ENCODE results near the gene DDAH2. TPM values are rescaled to one million over a fixed set of nuclear protein-coding genes. Genes with fewer than 3 reads are reported as not detected.
A peak's percentile ranks its signal among the peaks of the same experiment; 100 is the strongest.

Gene DDAH2
- polyA plus RNA-seq, 3 donors from 2014 or later = 58.5 to 112 (median 74.9) TPM

DNA sequence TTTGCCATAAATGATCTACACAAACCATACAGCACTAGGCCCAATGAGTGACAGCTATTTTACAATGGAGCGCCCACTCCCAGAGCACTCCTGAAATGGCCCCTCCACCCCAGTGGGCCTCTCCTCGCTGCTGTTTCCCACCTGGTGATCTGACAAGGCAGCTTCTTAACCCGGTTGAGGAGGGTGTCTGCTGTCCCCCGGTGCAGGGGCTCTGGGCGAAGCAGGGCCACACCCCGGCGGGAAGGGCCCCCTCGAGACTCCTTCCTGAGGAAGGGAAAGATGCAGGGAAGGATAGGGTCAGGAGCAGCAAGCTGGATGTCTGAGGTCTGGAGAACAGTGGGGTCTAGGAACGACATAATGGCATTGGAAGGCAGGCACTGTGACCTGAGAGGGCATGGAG, 36.2 kb downstream of the DDAH2 start:
- Mint-ChIP-seq H3K36me3 (peaks cover 6 to 32% (median 18%) of the 10 kb centered on the region in 3 donors), H3K27me3 (ENCODE audit: low read depth in 3 of 3) (peaks cover 0 to 2% (median 0%) of the 10 kb centered on the region in 3 donors), H3K4me3 (no peak overlapping the region), H3K4me1 (peaks cover 4 to 11% of the 10 kb centered on the region in 2 donors), H3K27ac (no peak overlapping the region), H3K9me3 (no peaks in the 10 kb centered on the region)
- DNase-seq = no peak

DNA sequence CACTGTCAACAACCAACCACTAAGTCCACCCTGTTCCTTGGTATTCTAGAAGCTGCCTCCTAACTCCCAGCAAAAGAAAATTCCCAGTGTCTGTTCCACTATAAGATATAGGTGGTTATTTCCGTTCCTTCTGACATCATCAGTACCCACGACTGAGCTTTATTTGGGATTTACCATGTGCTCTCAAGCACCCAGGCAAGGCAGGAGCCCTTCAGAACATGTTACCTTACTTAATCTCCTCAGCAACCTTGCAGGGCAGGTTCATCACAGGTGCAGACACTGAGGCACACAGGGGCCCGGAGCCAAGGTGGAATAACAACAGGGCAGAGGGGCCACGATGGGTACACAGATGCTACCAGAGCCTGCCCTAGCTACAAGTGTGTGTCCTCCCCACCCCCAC, 36.7 kb downstream of the DDAH2 start:
- Mint-ChIP-seq H3K36me3 (peaks cover 8 to 36% (median 17%) of the 10 kb centered on the region in 3 donors), H3K27me3 (ENCODE audit: low read depth in 3 of 3) (peaks cover 0 to 2% (median 0%) of the 10 kb centered on the region in 3 donors), H3K27ac (no peak overlapping the region), H3K9me3 (no peaks in the 10 kb centered on the region), H3K4me3 (no peak overlapping the region), H3K4me1 (peaks cover 0 to 6% of the 10 kb centered on the region in 2 donors)
- DNase-seq = no peak

DNA sequence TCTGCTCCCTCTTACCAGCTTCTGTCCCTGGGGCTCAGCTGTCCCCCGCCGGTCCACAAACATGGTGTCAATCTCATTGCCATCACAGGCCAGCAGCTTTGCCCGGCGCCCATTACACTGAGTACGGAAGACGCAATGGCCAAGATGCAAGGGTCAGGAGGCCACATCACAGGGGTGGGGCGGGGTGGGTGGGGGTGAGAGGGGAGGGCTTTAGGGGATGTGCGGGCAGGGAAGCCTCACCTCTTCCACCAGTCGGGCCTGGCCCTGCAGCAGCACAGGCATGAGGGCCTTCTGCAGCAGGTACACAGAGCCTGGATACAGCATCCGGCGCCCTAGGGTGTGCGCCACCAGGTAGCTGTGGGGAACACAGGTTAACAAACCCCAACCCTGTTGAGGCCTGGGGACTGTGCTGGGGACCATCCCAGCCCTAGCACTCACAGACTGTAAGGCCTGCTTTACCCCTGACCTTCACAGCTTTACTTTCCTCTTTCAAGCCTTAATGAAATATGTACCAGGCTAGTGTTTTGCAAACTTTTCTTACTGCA, 37.5 kb downstream of the DDAH2 start:
- no peaks in the 10 kb centered on the region for H3K9me3 Mint-ChIP-seq
- H3K4me1 Mint-ChIP-seq = no peaks in the 10 kb centered on the region
- no peak for DNase-seq
- peaks cover 8 to 36% (median 12%) of the 10 kb centered on the region in 3 donors for H3K36me3 Mint-ChIP-seq
- peaks cover 0 to 2% (median 0%) of the 10 kb centered on the region in 3 donors for H3K27me3 Mint-ChIP-seq (ENCODE audit: low read depth in 3 of 3)
- H3K4me3 Mint-ChIP-seq = no peak overlapping the region
- peak overlapping the region in 1 of 6 donors; percentile 26 for H3K27ac Mint-ChIP-seq

DNA sequence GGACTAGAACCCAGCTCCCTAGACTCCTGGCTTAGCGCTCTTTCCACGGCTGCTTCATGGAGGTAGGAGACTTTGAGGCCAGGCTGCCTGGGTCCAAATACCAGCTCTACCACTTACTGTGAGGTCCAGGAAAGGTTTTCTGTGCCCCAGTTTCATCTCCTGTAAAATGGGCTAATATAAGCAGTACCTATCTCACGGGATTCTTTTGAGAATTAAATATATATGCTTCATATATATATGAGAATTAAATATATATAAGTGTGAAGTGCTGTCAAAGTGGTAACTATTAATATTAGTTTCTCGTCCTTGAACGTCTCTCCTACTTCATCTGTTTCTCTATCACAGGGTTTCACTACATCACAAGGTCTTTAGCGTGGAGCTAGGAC, 38.0 kb downstream of the DDAH2 start:
- no peak for DNase-seq
- no peaks in the 10 kb centered on the region for H3K4me1 Mint-ChIP-seq

DNA sequence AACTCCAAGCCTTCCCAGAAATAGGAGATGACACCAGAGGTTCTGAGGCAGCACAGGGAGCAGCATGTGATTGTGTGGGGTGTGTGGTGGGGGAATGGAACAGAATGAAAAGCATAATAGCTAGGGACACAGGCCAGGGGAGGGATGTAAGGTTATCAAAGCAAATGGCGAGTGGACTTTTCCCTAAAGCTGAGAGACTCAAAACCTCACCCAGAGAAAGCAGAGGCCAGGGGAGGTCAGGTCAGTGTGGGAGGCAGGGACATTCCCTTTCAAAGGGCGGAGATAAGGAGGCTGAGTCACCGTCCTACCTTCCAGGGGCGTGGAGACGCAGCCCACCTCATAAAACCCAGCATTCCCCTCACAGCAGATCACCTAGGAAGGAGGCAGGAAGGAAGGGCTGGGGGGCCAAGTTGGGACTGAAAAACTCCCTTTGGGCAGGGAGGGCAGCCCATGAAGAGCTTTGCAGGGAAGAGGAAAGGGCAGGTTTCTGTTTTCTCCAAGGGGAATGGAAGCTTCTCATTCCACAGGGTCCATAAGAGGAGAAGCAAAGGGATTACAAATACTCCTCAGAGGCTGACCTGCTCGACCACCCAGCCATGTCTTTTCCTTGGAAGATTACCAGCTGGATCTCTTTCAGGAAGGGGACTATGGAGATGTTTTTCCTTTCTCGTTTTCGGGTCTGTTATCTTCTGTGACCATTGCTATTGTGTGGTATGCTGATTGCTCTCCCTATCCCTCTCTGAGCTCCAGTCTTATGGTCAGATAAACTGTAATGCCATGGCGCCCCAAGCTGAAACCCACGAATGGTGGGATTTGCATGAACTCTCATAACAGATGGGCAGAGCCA, 38.6 kb downstream of the DDAH2 start:
- peak overlapping the region in 4 of 6 donors; percentile 18 to 70 (median 34) for H3K27ac Mint-ChIP-seq

More for the DNA sequence above, 38.0 kb downstream of the DDAH2 start:
- H3K27ac Mint-ChIP-seq = peak overlapping the region in 1 of 6 donors; percentile 18
- H3K27me3 Mint-ChIP-seq (ENCODE audit: low read depth in 3 of 3) = peaks cover 0 to 2% (median 2%) of the 10 kb centered on the region in 3 donors
- H3K9me3 Mint-ChIP-seq = no peaks in the 10 kb centered on the region
- no peak overlapping the region for H3K4me3 Mint-ChIP-seq
- peaks cover 13 to 41% (median 16%) of the 10 kb centered on the region in 3 donors for H3K36me3 Mint-ChIP-seq

DNA sequence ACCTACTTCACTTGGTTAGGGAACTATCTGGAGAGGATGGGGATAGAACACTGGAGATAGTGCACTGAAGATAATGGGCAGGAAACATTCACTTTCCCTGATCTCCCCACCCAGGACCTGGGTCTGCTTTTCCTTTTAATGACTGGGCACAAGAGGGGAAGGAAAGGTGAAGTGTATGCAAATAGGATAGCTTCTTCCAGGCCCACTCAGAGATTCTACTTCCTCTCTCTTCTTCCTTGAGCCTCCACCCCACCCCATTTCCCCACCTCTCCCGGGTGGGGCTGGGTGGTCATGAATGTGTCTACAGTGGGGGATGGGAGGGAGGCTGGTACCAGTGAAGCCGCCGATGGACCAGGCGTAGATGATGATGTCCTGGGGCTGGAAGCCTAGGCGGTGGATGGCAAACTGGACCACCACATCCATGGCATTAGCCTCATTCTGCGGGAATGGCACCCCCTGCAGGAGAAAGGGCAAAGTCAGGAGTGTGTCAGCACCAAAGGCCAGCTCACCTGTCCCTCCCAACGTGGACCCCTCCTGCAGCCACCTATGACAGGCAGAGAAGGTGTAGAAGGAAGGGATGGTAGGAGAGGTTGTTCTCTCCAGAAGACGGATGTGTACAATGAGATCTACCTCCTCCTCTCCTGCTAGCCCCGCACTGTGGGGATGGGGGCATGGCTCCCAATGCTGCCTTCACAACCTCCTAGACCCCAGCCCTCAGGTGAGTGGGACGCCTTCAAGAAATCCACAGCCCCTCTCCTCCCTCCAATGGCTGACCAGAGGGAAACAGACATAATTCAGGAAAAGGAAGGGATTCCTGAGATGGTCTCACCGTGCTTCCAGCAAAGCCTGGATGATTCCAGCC, 39.6 kb downstream of the DDAH2 start:
- no peaks in the 10 kb centered on the region for H3K9me3 Mint-ChIP-seq
- DNase-seq = no peak
- H3K27ac Mint-ChIP-seq = peak overlapping the region in 3 of 6 donors; percentile 51 to 70 (median 55)
- H3K27me3 Mint-ChIP-seq (ENCODE audit: low read depth in 3 of 3) = peaks cover 0 to 4% (median 2%) of the 10 kb centered on the region in 3 donors
- no peak overlapping the region for H3K4me3 Mint-ChIP-seq
- H3K4me1 Mint-ChIP-seq = no peaks in the 10 kb centered on the region
- H3K36me3 Mint-ChIP-seq = peaks cover 9 to 36% (median 11%) of the 10 kb centered on the region in 3 donors

More for the DNA sequence above, 38.6 kb downstream of the DDAH2 start:
- no peak for DNase-seq
- Mint-ChIP-seq H3K9me3 (no peaks in the 10 kb centered on the region), H3K4me1 (no peaks in the 10 kb centered on the region), H3K27me3 (ENCODE audit: low read depth in 3 of 3) (peaks cover 0 to 3% (median 2%) of the 10 kb centered on the region in 3 donors), H3K36me3 (peaks cover 14 to 42% (median 16%) of the 10 kb centered on the region in 3 donors), H3K4me3 (no peak overlapping the region)

DNA sequence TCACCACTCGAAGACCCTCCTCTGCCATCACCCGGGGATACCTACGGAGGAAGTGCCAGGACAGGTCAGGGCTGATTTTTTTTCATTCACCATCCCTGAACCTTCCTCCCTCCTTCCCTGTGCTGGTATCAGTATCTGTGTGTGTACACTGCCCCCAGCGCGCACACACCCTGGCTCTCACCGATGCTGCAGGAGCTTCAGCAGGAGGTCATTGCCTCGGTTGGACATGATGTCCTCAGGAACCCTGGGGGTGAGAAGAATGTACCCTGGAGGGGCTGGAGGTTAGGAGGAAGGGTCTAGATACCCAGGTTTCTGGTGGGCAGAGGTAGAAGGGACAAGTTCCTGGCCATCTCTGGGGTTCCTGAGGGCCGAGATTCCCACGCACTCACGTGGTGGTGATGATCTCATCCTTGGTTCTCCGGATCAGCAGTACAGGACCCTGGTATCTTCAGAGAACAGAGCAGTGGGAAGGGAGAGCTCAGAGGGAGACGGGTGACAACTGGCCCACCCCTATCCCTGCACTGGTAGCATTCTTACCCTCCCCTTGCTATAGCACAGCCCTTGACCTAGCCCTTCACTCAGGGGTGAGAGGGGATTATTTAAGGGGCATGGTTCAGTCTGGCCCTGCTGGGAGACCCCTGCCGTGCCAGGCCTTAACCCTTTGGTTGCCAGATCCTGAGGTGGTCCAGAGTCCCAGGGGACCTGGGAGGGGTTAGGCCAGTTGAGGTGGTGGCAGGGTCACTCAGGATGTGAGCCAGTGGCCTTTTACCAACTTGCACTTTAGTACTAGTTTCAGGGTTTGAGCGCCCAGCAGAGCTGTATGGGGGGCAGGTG, 41.0 kb downstream of the DDAH2 start:
- H3K27me3 Mint-ChIP-seq (ENCODE audit: low read depth in 3 of 3) = peaks cover 0 to 4% (median 2%) of the 10 kb centered on the region in 3 donors
- H3K4me1 Mint-ChIP-seq = peaks cover 0 to 2% of the 10 kb centered on the region in 2 donors
- H3K9me3 Mint-ChIP-seq = no peaks in the 10 kb centered on the region
- H3K27ac Mint-ChIP-seq = peak overlapping the region in 2 of 6 donors; percentile 43 to 79
- H3K4me3 Mint-ChIP-seq = no peak overlapping the region
- no peak for DNase-seq
- peaks cover 7 to 36% (median 9%) of the 10 kb centered on the region in 3 donors for H3K36me3 Mint-ChIP-seq

DNA sequence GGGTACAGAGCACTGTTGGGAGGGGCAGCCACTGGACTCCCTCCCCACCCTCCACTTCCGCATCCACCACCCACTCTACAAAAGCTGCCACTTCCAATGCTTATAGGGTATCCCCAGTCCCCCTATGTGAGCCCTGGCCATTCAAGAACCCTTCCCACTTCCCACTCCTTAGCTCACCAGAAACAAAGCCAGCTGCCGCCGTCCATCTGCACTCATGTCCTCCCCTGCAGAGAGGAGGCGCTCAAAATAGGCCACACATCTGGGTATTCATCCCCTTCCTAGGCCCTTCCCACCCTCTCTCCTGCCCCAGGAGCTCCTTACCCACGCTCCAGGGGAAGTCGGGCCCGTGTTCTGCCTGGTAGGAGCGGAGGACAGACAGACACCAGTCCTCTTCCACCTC, 41.8 kb downstream of the DDAH2 start:
- Mint-ChIP-seq H3K4me1 (peaks cover 0 to 2% of the 10 kb centered on the region in 2 donors), H3K27ac (peak overlapping the region in 1 of 6 donors; percentile 43), H3K36me3 (peaks cover 7 to 34% (median 9%) of the 10 kb centered on the region in 3 donors), H3K9me3 (no peaks in the 10 kb centered on the region), H3K27me3 (ENCODE audit: low read depth in 3 of 3) (peaks cover 0 to 4% (median 2%) of the 10 kb centered on the region in 3 donors), H3K4me3 (no peak overlapping the region)
- no peak for DNase-seq

DNA sequence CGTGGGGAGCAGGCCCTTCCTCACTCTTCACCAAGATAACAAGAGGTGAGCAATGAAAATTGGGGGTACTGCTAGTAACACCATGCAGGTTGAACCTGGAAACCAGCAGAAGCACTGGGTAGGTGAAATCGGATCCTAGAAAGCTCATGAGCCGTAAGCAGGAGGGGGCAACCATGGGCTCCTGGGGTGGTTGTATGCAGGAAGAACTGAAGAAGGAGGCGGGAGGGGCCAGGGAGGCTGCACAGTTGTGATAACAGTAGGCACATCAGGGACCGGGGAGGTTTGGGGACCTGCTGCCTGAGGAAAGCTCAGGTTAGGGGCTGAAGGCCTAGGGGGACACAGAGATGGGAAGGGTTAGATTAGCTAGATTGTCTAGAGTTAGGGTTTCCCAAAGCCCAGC, 42.6 kb downstream of the DDAH2 start:
- DNase-seq = no peak
- Mint-ChIP-seq H3K36me3 (peaks cover 7 to 32% (median 9%) of the 10 kb centered on the region in 3 donors), H3K27me3 (ENCODE audit: low read depth in 3 of 3) (peaks cover 0 to 4% (median 2%) of the 10 kb centered on the region in 3 donors), H3K4me1 (peaks cover 3 to 5% of the 10 kb centered on the region in 2 donors), H3K27ac (peak overlapping the region in 5 of 6 donors; percentile 21 to 92 (median 45)), H3K4me3 (no peak overlapping the region), H3K9me3 (no peaks in the 10 kb centered on the region)

DNA sequence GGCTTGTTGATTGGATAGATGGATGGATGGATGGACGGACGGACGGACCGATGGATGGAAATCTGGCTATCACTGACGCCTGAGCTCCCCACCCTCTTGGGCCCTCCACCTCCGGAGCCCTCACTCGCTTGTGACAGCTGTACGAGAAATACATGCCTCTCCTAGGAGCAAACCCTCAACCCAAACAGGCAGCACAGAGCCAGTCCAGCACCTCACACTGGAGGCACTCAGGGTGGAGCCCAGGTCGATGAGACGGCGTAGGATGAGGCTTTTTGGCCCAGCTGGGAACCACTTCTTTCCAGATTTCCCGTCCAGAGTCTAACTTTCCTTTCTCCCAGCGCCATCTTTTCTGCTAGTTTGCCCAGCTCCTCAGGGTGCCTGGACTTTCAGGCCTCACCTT, 45.5 kb downstream of the DDAH2 start:
- DNase-seq = no peak
- Mint-ChIP-seq H3K4me3 (no peak overlapping the region), H3K27ac (peak overlapping the region in 1 of 6 donors; percentile 69), H3K9me3 (no peaks in the 10 kb centered on the region), H3K4me1 (peaks cover 21 to 26% of the 10 kb centered on the region in 2 donors), H3K36me3 (peaks cover 4 to 17% (median 9%) of the 10 kb centered on the region in 3 donors), H3K27me3 (ENCODE audit: low read depth in 3 of 3) (peaks cover 0 to 4% (median 4%) of the 10 kb centered on the region in 3 donors)

DNA sequence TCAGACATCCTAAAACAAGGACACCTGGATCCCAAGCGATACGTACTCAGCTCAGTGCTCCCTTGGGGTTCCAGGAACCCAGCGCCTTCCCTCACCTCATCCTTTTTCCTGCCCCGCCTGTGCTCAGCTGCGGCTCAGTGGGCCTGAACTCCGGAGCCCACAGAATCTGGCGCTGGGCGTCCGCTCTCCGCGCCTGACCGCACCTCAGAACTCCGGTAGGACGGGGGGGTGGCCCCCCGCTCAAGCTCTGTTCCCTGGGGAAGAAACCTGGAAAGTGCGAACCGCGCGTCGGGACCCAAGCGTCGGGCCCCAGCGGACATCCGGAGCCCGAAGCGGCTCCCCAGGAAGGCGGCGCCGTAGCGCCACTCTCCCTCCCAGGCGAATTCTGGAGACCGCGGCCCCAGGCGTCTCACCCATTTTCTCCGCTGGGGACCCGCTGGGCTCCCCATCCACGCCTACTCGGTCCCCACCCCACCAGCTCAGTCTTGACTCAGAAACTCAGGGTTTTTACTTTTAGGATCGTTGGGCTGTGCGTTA, 47.9 kb downstream of the DDAH2 start:
- H3K36me3 Mint-ChIP-seq = peaks cover 2 to 9% (median 2%) of the 10 kb centered on the region in 3 donors
- no peaks in the 10 kb centered on the region for H3K9me3 Mint-ChIP-seq
- H3K4me1 Mint-ChIP-seq = peaks cover 22 to 26% of the 10 kb centered on the region in 2 donors
- H3K4me3 Mint-ChIP-seq = peak overlapping the region; percentile 83 to 99 (median 89)
- peaks cover 0 to 8% (median 5%) of the 10 kb centered on the region in 3 donors for H3K27me3 Mint-ChIP-seq (ENCODE audit: low read depth in 3 of 3)
- DNase-seq = peak; percentile 30 to 33 (median 30)
- peak overlapping the region in 5 of 6 donors; percentile 45 to 97 (median 81) for H3K27ac Mint-ChIP-seq
